Activated CD4-positive, alpha-beta T cell treated with anti-CD3 and anti-CD28 coated beads, Interleukin-2, amount 50 U/mL, for 16 hours (primary cell): ENCODE results near the gene KRT72.

Experiments used
- DNase-seq: peaks from one replicate; pipeline ENCODE4 v3.0.0-alpha.2; 2020

KRT72 gene

GRCh38 chr12:52575256-52575655 lies 26.0 kb downstream of the KRT72 start:
- no peak for DNase-seq

GRCh38 chr12:52573743-52574142 lies 27.5 kb downstream of the KRT72 start, which contains the start of gene KRT74:
Gene KRT74 (minus strand): TSS chr12:52573843. CDS start chr12:52573777, 66 bp downstream.
- no peak for DNase-seq

- no peak for DNase-seq
Measured at GRCh38 chr12:52573306-52573705, 28.0 kb downstream of the KRT72 start.

- DNase-seq = no peak
Measured at GRCh38 chr12:52570511-52570910, 30.8 kb downstream of the KRT72 start.

GRCh38 chr12:52568111-52568510 lies 33.2 kb downstream of the KRT72 start:
- DNase-seq = no peak

GRCh38 chr12:52566847-52567291 lies 34.4 kb downstream of the KRT72 start:
- DNase-seq = no peak

GRCh38 chr12:52564582-52564981 lies 36.7 kb downstream of the KRT72 start:
- DNase-seq = no peak

- no peak for DNase-seq
Measured at GRCh38 chr12:52561880-52562449, 39.3 kb downstream of the KRT72 start.

GRCh38 chr12:52559979-52560378 lies 41.3 kb downstream of the KRT72 start:
- no peak for DNase-seq

GRCh38 chr12:52558781-52559445 lies 42.4 kb downstream of the KRT72 start:
- DNase-seq = no peak

- DNase-seq = no peak
Measured at GRCh38 chr12:52557476-52557875, 43.8 kb downstream of the KRT72 start.

- no peak for DNase-seq
Measured at GRCh38 chr12:52555577-52555976, 45.7 kb downstream of the KRT72 start.

- no peak for DNase-seq
Measured at GRCh38 chr12:52552681-52553195, 48.5 kb downstream of the KRT72 start, which contains the start of gene KRT71. Gene KRT71 (minus strand): TSS chr12:52553145. CDS start chr12:52553077, 68 bp downstream.

GRCh38 chr12:52552055-52552454 lies 49.2 kb downstream of the KRT72 start:
- no peak for DNase-seq

- DNase-seq = no peak
Measured at GRCh38 chr12:52551216-52551865, 49.9 kb downstream of the KRT72 start.

- DNase-seq = no peak
Measured at GRCh38 chr12:52546126-52546525, 55.1 kb downstream of the KRT72 start.

GRCh38 chr12:52543985-52544883 lies 57.0 kb downstream of the KRT72 start:
- no peak for DNase-seq

GRCh38 chr12:52542785-52543318 lies 58.4 kb downstream of the KRT72 start:
- no peak for DNase-seq

- no peak for DNase-seq
Measured at GRCh38 chr12:52542157-52542556, 59.1 kb downstream of the KRT72 start.

GRCh38 chr12:52541709-52542108 lies 59.6 kb downstream of the KRT72 start:
- DNase-seq = no peak

GRCh38 chr12:52540531-52540930 lies 60.7 kb downstream of the KRT72 start:
- no peak for DNase-seq

GRCh38 chr12:52539821-52540173 lies 61.5 kb downstream of the KRT72 start:
- no peak for DNase-seq
